Measurements from ENCODE around the gene HOXA13. TPM values are rescaled to one million over a fixed set of nuclear protein-coding genes. Genes with fewer than 3 reads are reported as not detected.

HOXA13 gene
- total RNA-seq, 1 experiment from 2014 or later = 0.68 TPM

DNA sequence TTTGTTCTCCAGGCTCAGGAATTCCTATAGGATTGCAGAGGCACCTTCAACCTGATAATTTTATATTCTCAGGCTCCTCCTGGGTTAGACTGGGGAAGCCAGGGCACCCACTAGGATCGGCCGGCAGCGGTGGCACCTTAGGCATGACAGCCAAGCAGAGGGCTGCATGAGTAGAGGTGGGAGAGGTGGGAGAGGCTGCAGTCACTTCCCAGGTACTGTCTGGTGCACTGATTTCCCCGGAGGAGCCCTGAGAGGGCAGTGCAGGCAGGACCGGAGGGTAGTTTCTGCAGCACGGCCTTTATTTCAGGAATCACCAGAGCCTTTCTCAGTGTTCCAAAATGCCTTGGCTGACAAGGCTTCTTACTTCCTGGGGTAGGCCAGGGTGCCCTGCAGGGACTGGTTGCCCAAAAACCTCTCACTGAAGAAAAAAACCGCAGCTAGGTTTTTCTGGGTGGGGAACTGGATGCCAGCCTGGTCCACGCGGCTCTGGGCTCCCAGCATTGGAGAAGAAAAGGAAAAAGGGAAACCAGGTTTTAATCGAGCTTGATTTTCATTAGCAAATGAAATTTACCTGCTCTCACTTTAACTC is 3.6 kb upstream of the HOXA13 start:
- no TSS peak for BruUV-seq (replicated peaks)
- H3K36me3 ChIP-seq (ENCODE audit: control insufficient read depth, insufficient read depth, low read length) = no peaks in the 10 kb centered on the region
- TF ChIP-seq, protein P1, sequence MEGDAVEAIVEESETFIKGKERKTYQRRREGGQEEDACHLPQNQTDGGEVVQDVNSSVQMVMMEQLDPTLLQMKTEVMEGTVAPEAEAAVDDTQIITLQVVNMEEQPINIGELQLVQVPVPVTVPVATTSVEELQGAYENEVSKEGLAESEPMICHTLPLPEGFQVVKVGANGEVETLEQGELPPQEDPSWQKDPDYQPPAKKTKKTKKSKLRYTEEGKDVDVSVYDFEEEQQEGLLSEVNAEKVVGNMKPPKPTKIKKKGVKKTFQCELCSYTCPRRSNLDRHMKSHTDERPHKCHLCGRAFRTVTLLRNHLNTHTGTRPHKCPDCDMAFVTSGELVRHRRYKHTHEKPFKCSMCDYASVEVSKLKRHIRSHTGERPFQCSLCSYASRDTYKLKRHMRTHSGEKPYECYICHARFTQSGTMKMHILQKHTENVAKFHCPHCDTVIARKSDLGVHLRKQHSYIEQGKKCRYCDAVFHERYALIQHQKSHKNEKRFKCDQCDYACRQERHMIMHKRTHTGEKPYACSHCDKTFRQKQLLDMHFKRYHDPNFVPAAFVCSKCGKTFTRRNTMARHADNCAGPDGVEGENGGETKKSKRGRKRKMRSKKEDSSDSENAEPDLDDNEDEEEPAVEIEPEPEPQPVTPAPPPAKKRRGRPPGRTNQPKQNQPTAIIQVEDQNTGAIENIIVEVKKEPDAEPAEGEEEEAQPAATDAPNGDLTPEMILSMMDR (IDR thresholded peaks at IDR 0.05; ENCODE audit: insufficient read depth in 1 of 2, low read depth in 1 of 2, low read length in 1 of 2, severe bottlenecking in 1 of 2, unreplicated experiment in 1 of 2) = no peak
- intact Hi-C loops (cut with micrococcal nuclease; ENCODE audit: unreplicated experiment) = no loop called here
- Mint-ChIP-seq H3K36me3 (ENCODE audit: insufficient read depth, unreplicated experiment) (no peaks in the 10 kb centered on the region), H3K27ac (ENCODE audit: unreplicated experiment) (no peak overlapping the region), H3K9me3 (ENCODE audit: unreplicated experiment) (no peaks in the 10 kb centered on the region), H3K4me3 (ENCODE audit: unreplicated experiment) (no peak overlapping the region), H3K4me1 (ENCODE audit: low read depth, unreplicated experiment) (peaks cover 4% of the 10 kb centered on the region), H3K27me3 (ENCODE audit: insufficient read depth, unreplicated experiment) (peaks cover 5% of the 10 kb centered on the region)
- CTCF ChIA-PET = no interaction called here
- H3K4me1 ChIP-seq = peaks cover 8% of the 10 kb centered on the region
- peaks cover 2% of the 10 kb centered on the region for H3K27me3 ChIP-seq (replicated peaks; ENCODE audit: control insufficient read depth, insufficient read depth, low read length)
- POLR2A ChIA-PET = no interaction called here
- no peak for DNase-seq
- no peak overlapping the region for H3K4me3 ChIP-seq (ENCODE audit: low read depth, low read length)
- no peaks in the 10 kb centered on the region for H3K9me3 ChIP-seq

DNA sequence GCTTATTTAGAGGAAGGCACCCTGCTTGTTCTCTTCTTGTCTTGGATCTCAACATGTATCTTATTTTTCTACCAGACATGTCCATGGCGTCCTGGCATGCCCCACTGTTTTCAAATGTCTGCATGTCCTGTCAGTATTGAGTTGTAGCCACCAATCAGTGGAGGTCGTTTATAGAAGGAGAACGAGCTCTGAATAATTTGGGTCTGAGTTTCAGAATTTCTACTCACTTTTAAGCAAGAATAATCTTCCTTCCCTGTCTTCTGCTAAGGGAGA is 2.9 kb upstream of the HOXA13 start:
- BruUV-seq (replicated peaks) = no TSS peak
- H3K4me3 ChIP-seq (ENCODE audit: low read depth, low read length) = no peak overlapping the region

DNA sequence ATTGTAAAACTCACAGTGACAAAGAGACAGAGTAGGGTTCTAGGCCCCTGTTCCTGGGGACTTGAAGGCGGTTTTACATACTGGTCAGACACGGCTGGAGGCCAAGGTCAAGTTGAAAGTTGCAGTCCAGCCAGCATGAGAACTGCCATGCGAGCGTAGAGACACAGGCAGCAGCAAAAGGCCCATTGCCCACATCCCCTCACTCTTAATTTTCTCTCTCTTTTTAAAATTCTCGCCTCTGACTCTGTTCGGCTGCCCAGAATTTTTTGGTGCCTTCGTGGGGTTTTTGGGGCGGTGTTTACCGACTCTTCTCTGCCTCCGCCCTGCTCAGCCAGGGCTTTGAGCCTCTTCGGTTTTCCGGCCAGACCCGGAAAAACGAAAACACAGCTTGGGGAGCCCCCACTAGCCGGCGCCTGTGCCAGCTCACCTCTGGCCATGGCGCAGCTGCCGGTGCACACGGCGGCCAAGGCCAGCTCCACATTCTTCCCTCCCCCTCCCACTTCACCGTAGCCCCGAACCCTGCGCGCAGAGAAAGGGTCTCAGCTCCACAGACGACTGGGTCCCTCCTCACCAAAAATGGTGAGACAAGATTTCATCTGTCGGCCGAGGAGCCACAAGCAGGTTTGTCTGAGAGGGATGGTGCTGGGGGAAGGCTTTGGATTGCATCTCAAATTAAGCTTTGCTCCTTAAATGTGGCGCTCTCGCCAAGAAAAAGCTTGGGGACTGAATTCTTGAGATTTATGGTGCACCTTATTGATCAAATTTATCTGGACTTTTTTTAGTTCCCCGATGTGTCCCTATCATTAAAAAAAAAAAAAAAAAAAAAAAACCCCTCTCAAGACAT is 2.3 kb upstream of the HOXA13 start:
- CTCF ChIA-PET = no interaction called here
- Mint-ChIP-seq H3K27ac (ENCODE audit: unreplicated experiment) (no peak overlapping the region), H3K4me1 (ENCODE audit: low read depth, unreplicated experiment) (no peaks in the 10 kb centered on the region), H3K9me3 (ENCODE audit: unreplicated experiment) (no peaks in the 10 kb centered on the region), H3K27me3 (ENCODE audit: insufficient read depth, unreplicated experiment) (peaks cover 16% of the 10 kb centered on the region), H3K36me3 (ENCODE audit: insufficient read depth, unreplicated experiment) (no peaks in the 10 kb centered on the region), H3K4me3 (ENCODE audit: unreplicated experiment) (no peak overlapping the region)
- BruUV-seq (replicated peaks) = no TSS peak
- intact Hi-C loops (cut with micrococcal nuclease; ENCODE audit: unreplicated experiment) = no loop called here
- TF ChIP-seq, protein P1 (IDR thresholded peaks at IDR 0.05; ENCODE audit: insufficient read depth in 1 of 2, low read depth in 1 of 2, low read length in 1 of 2, severe bottlenecking in 1 of 2, unreplicated experiment in 1 of 2) = no peak
- DNase-seq = no peak
- peaks cover 8% of the 10 kb centered on the region for H3K4me1 ChIP-seq
- H3K9me3 ChIP-seq = no peaks in the 10 kb centered on the region
- H3K27me3 ChIP-seq (replicated peaks; ENCODE audit: control insufficient read depth, insufficient read depth, low read length) = peaks cover 2% of the 10 kb centered on the region
- no peak overlapping the region for H3K4me3 ChIP-seq (ENCODE audit: low read depth, low read length)
- H3K36me3 ChIP-seq (ENCODE audit: control insufficient read depth, insufficient read depth, low read length) = no peaks in the 10 kb centered on the region
- POLR2A ChIA-PET = no interaction called here

More for the DNA sequence above, 2.9 kb upstream of the HOXA13 start:
- no peaks in the 10 kb centered on the region for H3K9me3 ChIP-seq
- H3K27me3 ChIP-seq (replicated peaks; ENCODE audit: control insufficient read depth, insufficient read depth, low read length) = peaks cover 2% of the 10 kb centered on the region
- peaks cover 8% of the 10 kb centered on the region for H3K4me1 ChIP-seq
- H3K27me3 Mint-ChIP-seq (ENCODE audit: insufficient read depth, unreplicated experiment) = peaks cover 11% of the 10 kb centered on the region
- no peaks in the 10 kb centered on the region for H3K9me3 Mint-ChIP-seq (ENCODE audit: unreplicated experiment)
- H3K36me3 ChIP-seq (ENCODE audit: control insufficient read depth, insufficient read depth, low read length) = no peaks in the 10 kb centered on the region
- ChIA-PET POLR2A (no interaction called here), CTCF (no interaction called here)
- H3K27ac Mint-ChIP-seq (ENCODE audit: unreplicated experiment) = no peak overlapping the region
- no peak overlapping the region for H3K4me3 Mint-ChIP-seq (ENCODE audit: unreplicated experiment)
- H3K4me1 Mint-ChIP-seq (ENCODE audit: low read depth, unreplicated experiment) = no peaks in the 10 kb centered on the region
- H3K36me3 Mint-ChIP-seq (ENCODE audit: insufficient read depth, unreplicated experiment) = no peaks in the 10 kb centered on the region
- intact Hi-C loops (cut with micrococcal nuclease; ENCODE audit: unreplicated experiment) = no loop called here
- no peak for DNase-seq
- TF ChIP-seq, protein P1 (IDR thresholded peaks at IDR 0.05; ENCODE audit: insufficient read depth in 1 of 2, low read depth in 1 of 2, low read length in 1 of 2, severe bottlenecking in 1 of 2, unreplicated experiment in 1 of 2) = no peak

Measured in Caco-2 (cell line).